PFSK-1 (cell line): Measurements from ENCODE around the gene COL4A6.

ENCODE experiments used
- FOXP2 ChIP-seq: optimal IDR thresholded peaks from 2 replicates; pipeline ENCODE3; 2011; ENCODE audit warnings: borderline replicate concordance, control low read depth, inconsistent platforms; ENCODE audit not compliant: insufficient read depth; ENCODE audit errors: extremely low read length, extremely low read depth
- POLR2AphosphoS5 ChIP-seq: IDR thresholded peaks from 2 replicates; pipeline ENCODE4 v1.6.1; 2012; ENCODE audit warnings: low read depth, mild to moderate bottlenecking, control low read depth, low read length, moderate library complexity
- REST ChIP-seq, 2 experiments: IDR thresholded peaks; 2 replicates each; pipeline versions ENCODE4 v1.6.1 to v1.8.0; 2011 to 2012; ENCODE audit warnings: low read depth in 2 of 2, low read length in 2 of 2, control low read depth in 1 of 2, inconsistent platforms in 1 of 2, mild to moderate bottlenecking in 1 of 2, moderate library complexity in 1 of 2; ENCODE audit not compliant: insufficient read depth in 1 of 2
- SIN3A ChIP-seq: IDR thresholded peaks from 2 replicates; pipeline ENCODE4 v1.6.1; 2012; ENCODE audit warnings: mild to moderate bottlenecking, low read length, moderate library complexity, borderline replicate concordance; ENCODE audit not compliant: insufficient read depth
- TAF1 ChIP-seq: IDR thresholded peaks from 2 replicates; pipeline ENCODE4 v1.6.1; 2012; ENCODE audit warnings: low read length, control low read depth, borderline replicate concordance; ENCODE audit not compliant: insufficient read depth

Gene COL4A6

DNA sequence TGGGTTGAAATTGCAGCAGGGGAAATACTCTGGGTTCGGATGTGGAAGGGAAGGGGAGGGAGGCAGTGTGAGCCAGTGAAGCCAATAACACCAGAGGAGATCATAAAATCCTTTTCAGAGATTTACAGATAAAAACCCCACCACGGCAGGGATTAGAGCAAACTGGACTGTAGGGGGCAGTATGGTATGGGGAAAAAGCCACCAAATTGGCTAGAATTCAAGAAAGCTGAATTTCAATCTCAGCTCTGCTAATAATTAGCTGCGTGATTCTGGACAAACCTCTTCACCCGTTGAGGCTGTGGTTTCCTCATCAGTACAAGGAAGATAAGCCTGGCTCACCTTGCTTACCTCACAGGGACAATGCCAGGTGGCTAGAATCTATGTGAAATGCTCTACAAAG, 238.5 kb downstream of the COL4A6 start:
- TF ChIP-seq REST (IDR thresholded peaks at IDR 0.05; ENCODE audit: insufficient read depth in 1 of 2, low read depth in 2 of 2, low read length in 2 of 2): no peak
- TF ChIP-seq POLR2AphosphoS5: no peak
- no peak for TF ChIP-seq SIN3A
- TF ChIP-seq TAF1: no peak
- TF ChIP-seq FOXP2: no peak

GRCh38 chrX:108199041-108199440, 239.2 kb downstream of the COL4A6 start:
- TF ChIP-seq SIN3A (no peak), FOXP2 (no peak), POLR2AphosphoS5 (no peak), TAF1 (no peak), REST (IDR thresholded peaks at IDR 0.05; ENCODE audit: insufficient read depth in 1 of 2, low read depth in 2 of 2, low read length in 2 of 2) (no peak)

- TF ChIP-seq REST (IDR thresholded peaks at IDR 0.05; ENCODE audit: insufficient read depth in 1 of 2, low read depth in 2 of 2, low read length in 2 of 2) (no peak), POLR2AphosphoS5 (no peak), TAF1 (no peak), SIN3A (no peak), FOXP2 (no peak)
Measured at GRCh38 chrX:108198420-108198819, 239.8 kb downstream of the COL4A6 start.

DNA sequence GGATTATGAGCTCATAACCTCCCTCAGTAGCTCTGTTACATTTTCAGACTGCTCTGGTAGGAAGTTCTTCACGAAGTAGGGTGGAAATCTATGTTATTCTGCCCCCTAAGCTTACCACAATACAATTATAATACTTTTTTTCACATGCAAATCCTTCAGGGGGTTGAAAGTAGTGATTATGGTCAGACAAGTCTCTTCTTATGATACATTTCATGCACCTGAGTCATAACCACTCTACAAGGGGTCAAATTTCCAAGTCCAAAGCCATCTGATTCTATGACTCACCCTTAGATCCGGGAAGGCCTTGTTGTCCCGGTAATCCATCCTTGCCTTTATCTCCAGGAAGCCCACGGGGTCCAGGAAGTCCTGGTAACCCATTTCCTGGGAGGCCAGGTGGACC, 251.4 kb downstream of the COL4A6 start:
- TF ChIP-seq REST (IDR thresholded peaks at IDR 0.05; ENCODE audit: insufficient read depth in 1 of 2, low read depth in 2 of 2, low read length in 2 of 2) (no peak), POLR2AphosphoS5 (no peak), TAF1 (no peak), FOXP2 (no peak), SIN3A (no peak)

GRCh38 chrX:108178143-108178498, 260.1 kb downstream of the COL4A6 start:
- TF ChIP-seq POLR2AphosphoS5 (no peak), TAF1 (no peak), REST (IDR thresholded peaks at IDR 0.05; ENCODE audit: insufficient read depth in 1 of 2, low read depth in 2 of 2, low read length in 2 of 2) (no peak), FOXP2 (no peak), SIN3A (no peak)
